ENCODE data around the gene MAP2.
"Not testable (repeated sequence)": the region's sequence is repeated elsewhere in the genome, so short reads cannot be mapped to it uniquely, and the experiment has no call there.

MAP2 gene

DNA sequence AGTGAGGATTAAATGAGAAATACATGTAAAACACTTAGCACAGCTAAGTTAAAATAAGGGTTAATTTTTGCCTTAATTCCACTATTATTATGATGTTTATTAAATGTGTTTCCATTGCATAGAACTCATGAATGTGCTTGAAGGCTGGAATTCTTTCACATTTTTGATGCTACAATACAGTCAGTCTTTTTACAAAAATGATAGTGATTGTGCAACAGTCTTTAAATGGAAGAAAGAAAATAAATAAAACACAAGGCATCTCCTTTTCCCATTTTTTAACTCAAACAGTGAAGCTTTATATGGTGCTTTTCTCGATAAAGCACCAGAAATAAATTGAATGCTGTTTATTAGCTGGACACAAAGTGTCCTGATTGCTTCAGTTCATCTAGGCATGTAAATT, 123.9 kb downstream of the MAP2 start:
- no peak for DNase-seq

DNA sequence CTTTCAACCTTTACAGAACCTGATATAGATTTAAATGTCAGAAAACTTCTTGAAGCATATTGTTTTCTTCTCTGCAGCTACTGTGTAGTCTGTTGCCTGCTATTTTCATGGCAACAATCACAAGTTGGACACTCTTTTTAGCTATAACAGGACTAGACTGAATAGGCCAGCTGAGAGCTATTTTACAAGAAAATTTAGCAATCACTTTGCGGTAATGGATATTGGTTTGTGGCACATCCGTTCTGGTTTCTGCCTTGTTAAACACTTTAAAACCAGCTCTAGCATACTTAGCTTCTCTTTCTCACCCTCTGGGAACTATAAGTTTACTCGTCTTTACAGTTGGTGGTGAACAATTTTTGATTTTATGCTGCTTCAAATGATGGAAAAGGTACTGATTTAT, 125.7 kb downstream of the MAP2 start:
- no peak for DNase-seq

DNA sequence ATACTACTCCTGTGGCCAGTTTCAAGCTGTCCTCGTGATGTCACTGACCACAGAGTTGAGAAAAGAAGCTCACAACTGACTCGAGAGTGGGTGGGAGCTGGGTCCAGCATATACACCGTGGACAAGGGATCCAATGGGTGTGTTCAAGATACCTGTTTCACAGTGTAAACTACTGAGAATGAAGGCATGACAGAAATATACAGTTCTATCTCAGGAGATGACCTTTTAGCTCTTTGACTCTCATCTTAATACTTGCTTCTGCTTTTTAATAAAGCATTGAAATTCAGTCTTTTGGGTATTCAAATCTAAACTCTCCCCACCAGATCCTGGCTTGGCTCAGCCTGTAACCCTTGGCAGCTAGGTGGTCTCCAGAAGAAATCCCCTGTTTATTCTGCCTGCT, 130.1 kb downstream of the MAP2 start:
- no peak for DNase-seq

DNA sequence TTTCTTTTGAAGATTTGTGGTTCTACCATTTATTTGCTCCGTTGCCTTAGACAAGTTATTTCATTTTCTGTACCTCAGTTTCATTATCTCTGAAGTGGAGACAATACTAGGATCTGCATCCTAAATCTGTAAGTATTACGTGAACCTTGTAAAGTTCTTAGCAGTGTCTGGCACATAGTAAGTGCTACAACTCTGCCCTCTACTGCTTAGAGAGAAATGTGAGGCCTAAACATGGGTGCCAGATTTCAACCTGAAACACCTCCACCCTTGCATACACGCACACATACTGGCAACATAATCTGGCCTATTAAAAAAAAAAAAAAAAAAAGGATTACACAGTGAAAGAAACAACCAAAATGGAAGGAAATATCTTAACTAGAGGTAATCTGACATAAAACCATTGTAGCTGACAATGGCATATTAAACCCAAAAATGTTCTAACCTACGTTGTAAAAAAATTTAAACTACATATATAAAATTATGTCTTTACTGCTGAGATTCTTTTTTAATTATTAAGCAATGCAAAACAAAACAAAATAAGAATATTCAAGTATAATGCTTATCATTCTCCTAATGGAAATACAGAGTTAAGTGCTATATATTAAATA, 132.6 kb downstream of the MAP2 start:
- DNase-seq: no peak

DNA sequence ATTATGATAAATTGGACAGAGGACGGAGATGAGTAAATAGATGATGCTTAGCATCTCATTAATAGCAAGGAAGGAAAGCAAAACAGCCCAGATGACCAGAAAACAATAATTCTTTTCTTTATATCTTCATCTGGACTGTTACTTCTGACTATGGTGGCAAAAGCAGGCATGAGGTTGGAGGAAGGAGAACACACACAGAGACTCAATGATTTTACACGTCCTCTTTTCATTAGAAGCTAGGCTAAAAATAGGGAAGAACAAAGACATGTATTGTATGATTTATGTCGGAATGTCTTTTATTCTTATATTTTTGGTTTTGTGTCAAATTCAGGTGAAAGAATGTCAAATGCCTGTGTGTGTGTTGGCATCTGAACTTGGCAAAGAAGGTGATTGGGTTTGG, 137.1 kb downstream of the MAP2 start:
- DNase-seq: no peak

DNA sequence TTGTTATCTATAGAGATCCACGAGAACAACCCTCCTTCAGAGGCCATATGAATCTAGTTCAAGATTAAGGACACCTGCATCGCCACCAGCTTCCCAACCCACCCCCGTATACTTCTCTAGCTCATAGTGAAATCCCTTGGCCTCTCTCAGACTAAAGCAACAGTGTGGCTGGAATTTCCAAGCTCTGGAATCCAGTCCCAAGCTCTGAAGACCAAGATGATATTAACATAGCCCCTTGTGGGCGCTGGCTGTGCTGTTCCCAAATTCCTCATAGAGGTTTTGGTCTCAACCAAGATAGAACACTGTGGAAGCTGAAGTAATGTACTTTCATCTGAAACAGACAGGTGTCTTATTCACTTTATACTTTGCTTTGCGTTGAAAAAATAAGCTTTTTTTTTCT, 139.6 kb downstream of the MAP2 start:
- no peak for DNase-seq

DNA sequence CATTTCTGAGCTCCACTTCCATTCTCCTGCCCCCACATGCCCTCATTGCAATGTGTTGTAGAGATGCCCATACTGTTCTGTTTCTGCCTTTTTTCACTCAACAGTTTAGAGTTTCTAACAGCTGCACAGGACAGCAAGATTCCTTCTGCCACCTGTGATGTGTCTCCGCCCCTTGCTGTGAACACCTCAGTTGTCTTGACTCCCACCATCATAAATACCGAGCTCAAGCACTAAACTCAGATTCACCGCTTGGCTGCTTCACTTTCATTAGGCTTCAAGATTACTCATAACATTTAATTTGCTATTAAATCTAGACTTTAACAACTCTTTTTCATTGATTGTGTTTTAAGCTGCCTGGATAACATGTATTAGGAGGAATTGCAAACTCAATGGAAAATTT, 141.0 kb downstream of the MAP2 start:
- no peak for DNase-seq

DNA sequence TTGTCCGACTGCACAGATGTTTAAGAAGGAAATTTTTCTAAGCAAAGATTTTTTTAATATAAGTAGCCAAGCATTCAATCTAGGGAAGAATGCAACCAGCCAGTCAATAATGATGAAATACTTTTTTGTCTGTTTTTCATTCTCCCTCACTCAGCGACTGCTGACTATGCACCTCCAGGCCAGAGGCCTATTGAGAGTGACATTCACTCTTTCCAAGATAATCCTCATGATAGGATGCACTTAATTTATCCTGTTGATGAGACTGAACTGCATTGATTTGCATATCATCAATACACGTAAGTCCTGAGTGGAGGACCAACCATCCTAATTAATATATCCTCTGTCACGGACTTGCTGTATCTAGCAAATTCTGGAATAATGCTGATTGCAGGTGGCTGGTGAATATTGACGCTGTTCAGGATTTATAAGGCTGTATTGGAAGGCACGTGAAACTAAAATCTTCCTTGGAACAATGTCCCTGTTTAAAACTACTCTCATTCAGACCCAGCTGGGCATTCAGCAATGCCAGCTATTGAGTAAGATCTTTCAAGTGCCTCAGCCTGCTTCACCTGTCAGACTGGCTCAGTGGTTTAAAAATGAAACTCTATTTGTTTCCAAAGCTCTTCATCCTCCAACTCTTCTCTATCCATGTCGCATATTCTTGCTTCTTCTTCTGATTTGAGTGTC, 142.2 kb downstream of the MAP2 start:
- peak; percentile 42 for DNase-seq

DNA sequence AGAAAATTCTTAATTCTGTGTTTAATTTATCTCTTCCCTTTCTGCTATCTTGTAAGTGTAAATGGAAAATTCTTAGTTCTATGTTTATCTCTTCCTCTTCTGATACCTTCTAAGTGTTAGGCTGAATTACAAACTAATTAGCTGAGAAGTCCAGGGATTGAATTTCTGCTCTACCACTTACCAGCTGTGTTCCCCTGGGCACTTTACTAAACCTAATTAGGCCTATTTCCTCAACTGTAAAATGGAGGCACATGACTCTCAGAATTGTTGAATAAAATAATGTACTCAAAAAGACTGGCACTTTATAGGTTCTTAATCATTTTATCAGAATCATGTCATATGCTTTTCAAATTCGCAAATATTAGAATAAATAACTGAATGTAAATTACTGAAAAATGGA, 146.3 kb downstream of the MAP2 start:
- no peak for DNase-seq

DNA sequence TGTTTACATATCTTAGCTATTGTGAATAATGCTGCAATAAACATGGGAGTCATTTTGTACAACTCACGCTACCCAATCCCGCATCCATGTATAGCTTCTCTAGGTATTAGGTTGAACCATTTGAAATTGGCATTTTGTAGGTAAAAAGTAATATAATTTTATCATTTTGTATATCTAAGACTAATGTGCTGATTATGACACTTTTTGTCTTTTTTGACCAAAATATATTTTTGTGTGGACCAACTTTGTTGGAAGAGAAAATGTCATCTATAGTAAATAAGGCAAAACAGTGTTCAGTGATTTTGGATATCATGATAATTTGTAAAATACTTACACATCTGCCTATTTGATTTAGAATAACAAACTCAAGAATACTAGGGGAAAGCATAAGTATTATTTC, 150.7 kb downstream of the MAP2 start:
- no peak for DNase-seq

DNA sequence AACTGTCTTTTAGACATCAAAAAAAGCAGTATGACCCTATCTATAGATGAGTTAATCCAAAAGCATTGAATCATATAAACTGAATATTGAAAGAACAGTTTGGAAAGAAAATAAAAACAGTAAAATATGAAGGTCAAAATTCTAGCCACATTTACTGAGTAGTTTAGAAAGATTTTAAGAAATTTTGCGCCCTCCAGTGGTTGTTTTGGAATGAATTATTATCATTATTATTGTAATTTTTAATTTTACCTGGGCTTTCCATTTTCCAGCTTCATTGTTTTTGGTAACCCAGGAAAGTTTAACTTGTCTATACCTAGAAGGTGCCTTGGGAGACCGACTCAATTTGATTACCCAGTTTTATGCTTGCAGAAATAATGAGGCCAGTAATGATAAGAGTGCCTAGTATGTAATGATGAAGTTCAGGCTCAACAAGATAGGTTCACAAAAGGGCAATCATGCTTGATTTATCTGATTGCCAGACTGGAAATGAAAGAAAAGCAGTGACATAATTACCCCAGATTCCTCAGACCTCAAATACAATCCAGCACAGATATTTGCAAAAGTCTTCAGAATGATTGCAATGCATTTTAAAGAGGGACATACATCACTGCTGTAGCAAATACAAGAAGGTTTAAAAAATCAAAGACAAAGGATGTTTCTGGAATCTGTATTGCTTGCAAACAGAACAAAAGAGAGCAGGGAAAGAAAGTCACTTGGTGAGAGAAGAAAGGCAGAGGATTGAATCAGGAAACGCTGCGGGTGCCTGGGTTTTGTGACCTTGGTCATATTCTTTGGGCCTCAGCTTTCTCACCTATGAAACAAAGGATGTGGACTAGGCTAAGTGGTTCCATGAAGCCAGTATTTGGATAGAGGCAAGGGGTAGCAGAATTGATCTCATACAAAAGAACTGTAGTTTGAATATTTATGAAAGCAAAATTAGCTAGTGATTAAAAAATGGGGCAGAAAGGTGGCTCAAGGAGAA, 153.8 kb downstream of the MAP2 start:
- peak; percentile 10 for DNase-seq

DNA sequence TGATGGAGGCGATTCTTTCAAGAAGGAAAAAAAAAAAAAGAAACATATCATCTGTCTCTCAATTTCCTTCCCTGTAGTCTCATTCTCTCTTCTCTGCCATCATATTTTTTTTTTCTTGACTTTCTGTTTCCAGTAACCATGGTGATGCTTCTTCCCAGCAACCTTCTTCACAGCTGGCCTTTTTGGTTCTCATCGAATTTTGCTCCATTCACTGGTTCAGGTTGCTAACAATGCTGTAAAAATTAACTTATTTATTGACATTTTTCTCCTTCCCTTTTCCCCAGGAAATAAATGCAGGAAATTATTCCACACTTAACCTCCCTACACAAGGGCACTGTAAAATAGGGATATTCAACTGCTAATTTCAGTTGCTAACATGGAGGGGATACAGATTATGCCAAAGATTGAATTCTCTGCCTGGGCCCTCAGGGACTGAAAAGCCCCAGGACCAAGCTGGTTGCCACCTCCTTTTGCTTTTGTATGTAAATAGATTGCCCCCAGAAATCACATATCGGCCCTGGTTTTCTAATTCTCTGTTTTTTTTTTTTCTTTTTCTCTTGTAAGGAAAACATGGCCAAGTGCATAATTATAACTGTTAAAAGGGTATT, 154.7 kb downstream of the MAP2 start:
- DNase-seq: no peak

DNA sequence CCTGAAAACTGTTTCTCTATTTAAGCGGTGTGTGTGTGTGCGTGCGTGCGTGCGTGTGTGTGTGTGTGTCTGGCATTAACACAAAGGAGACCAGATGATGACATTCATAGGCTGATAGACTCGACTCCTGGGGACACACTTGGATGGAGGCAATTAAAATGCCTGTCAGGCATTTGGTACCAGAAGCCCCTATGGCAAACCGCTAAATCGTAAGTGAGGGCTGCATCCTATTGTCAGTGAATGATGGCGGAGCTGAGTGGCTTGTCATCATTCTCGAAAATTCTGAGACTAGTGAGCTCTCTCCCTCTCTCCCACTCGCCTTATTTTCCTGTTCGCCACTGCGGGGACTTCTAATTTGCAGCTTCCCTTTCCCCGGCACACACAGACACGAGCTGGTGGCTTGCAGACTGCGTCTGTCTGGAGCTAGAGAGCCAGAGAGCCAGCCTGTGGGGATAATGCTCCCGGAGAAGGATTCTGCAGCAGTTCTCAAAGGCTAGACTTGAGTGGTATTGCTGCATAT, 155.4 kb downstream of the MAP2 start:
- DNase-seq: peak; percentile 49

DNA sequence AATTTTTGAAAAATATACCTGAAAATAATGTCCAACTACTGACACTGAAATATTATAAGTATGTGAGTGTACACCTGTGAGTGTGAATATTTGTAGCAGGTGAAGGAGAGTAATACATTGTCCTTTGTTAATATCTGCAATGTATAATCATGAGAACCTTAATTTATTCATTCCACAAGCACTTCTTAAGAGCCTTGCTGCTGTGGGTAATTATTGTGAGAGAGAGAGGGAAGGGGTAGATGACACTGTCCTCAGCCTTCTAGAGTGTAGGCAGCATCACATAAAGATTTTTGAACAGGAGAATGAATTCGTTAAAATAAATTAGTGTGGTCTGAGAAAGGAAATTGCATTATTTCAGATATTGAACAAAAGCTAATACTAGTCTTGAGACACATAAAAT, 157.2 kb downstream of the MAP2 start:
- DNase-seq: no peak

DNA sequence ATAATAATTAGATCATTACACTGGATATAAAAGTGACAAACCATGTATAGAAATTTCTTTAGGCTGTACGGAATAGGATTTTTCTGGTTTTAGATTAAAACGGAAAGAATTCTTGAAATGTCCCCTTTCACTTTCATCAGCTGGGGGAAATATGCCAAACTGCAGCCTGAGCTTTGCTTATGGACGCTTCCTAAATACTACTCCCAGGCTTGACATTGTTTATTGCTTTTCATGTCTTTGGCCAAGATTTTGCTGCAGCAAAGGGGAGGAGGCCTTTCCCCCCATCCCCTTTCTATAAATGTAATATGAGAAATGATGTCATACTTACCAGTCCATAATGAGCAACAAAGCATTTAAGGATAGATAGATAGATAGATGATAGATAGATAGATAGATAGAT, 158.4 kb downstream of the MAP2 start:
- DNase-seq: no peak

DNA sequence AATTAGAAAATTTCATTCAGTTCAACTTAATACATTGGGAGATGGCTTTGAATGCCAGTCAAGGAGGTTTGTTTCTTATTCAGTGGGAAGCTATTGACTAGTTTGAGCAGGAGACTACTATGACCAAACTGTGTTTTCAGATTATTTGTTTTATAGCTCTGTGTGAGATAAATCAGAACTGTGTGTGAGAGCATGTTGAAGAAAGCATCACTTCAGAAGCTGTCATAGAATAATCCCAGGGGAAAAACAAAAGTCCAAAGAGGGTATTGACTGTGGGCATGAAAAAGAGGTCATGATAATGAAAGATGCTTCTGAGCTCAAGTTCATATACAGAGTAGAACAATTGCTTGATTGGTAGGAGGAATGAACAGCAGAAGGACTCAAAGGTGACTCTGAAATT, 160.6 kb downstream of the MAP2 start:
- no peak for DNase-seq

DNA sequence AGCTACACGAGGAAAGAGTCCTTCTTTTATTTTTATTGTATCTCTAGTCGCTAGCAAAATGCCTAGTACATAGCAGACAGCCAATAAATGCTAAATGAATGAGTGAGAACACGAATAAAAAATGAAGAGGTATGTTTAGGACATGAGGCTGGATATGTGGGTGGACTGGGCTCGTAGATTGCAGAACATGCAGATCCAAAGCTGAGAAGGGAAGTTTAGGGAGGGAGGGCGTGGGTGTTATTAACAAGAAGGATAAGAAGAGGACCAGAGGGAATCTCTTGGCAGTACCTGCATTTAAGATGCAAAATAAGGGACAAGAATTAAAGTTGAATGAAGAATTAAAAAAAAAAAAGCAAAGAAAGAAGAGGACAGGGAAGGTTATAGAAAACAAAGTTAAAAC, 161.1 kb downstream of the MAP2 start:
- DNase-seq: no peak

DNA sequence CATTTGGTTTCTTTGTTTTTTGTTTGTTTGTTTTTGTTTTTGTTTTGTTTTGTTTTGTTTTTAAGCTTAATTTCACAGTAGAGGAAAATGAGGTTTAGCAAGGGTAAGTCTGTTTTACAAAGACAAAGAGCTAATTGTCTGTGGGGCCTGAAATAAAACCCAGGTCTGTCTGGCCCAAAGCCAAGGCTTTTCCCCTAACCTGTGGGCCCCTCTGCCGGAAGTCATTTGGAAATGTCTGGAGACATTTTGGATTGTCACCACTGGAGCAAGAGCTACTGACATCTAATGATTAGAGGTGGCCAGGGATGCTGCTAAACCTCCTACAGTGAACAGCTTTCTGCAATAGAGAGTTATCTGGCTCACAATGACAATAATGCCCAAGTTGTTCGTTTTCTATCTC, 167.2 kb downstream of the MAP2 start:
- DNase-seq: no peak

DNA sequence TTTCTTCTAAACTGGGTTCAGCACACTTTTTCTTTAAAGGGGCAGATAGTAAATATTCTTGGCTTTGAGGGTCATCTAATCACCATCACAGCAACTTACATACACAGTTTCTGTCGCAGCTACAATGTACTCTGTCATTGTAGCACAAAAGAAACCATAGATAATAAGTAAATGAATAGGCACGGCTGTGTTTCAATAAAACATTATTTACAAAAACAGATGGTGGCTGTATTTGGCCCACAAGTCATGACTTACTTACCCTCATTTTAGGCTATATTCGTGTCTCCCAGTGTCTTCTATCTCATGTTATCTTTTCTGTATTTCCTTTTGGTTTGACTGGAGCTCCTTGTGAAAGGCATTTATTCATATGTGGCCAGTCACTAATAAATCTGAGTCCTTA, 168.3 kb downstream of the MAP2 start:
- DNase-seq: no peak

DNA sequence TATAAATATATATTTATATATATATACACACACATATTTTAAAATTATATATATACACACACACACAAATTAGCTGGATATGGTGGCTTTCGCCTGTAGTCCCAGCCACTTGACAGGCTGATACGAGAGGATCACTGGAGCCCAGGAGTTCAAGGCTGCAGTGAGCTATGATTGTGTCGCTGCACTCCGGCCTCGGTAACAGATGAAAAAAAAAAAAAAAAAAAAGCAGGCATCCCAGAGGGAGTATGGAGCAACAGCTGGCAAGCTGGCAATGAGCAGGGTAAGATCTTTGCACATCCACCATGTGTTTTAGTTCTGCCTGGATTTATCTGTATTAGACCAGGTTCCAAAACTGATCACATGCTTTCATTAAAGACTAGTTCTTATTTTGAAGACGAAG, 170.1 kb downstream of the MAP2 start:
- no peak for DNase-seq

DNA sequence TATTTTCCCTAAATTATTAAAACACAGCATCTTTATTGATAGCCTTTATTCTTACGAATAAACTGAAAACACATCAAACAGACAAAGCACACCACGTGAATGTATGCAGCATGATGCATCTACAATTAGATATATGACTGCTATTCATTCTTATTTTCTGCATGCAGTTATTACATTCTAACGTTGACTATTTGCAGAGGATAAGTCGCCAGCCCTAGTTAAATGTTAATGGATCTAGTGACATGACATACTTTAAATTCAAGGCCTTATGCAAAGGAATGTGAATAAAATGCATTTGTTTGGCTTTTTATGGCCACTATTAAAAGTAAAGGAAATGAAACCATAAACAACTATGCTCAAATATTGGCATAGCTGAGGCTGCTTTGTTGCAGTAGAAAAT, 172.4 kb downstream of the MAP2 start:
- no peak for DNase-seq

DNA sequence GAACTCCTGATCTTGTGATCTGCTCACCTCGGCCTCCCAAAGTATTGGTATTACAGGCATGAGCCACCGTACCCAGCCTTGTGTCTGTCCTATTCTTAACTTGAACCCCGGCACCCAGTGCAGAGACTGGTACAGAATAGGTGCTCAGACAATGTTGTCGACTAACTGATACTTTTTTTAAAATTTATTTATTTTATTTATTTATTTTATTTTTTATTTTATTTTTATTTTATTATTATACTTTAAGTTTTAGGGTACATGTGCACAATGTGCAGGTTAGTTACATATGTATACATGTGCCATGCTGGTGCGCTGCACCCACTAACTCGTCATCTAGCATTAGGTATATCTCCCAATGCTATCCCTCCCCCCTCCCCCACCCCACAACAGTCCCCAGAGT, 174.4 kb downstream of the MAP2 start:
- not testable (repeated sequence) for DNase-seq

Data from NCI-H2107 (cell line).